ENCODE data around the gene SCN3A.
A peak's percentile ranks its signal among the peaks of the same experiment; 100 is the strongest.

SCN3A gene

GRCh38 chr2:165109915-165110314 is 93.9 kb downstream of the SCN3A start:
- DNase-seq, result no peak

- DNase-seq, result no peak
These were observed 97.9 kb downstream of the SCN3A start for GRCh38 chr2:165105926-165106325.

GRCh38 chr2:165087933-165088901 is 115.6 kb downstream of the SCN3A start:
- no peak for DNase-seq

GRCh38 chr2:165086337-165086736 is 117.5 kb downstream of the SCN3A start:
- no peak for DNase-seq

- no peak for DNase-seq
These were observed 120.5 kb downstream of the SCN3A start for GRCh38 chr2:165083326-165083725.

GRCh38 chr2:165082479-165082878 is 121.4 kb downstream of the SCN3A start:
- DNase-seq, result no peak

GRCh38 chr2:165081276-165081675 is 122.6 kb downstream of the SCN3A start:
- no peak for DNase-seq

- DNase-seq, result no peak
These were observed 124.4 kb downstream of the SCN3A start for GRCh38 chr2:165079432-165079831.

GRCh38 chr2:165078913-165079312 is 124.9 kb downstream of the SCN3A start:
- no peak for DNase-seq

GRCh38 chr2:165074884-165075283 is 129.0 kb downstream of the SCN3A start:
- DNase-seq, result no peak

- no peak for DNase-seq
These were observed 129.5 kb downstream of the SCN3A start for GRCh38 chr2:165074323-165074722.

GRCh38 chr2:165070076-165070475 is 133.8 kb downstream of the SCN3A start:
- no peak for DNase-seq

- no peak for DNase-seq
These were observed 134.7 kb downstream of the SCN3A start for GRCh38 chr2:165069151-165069550.

- DNase-seq, result no peak
These were observed 135.4 kb downstream of the SCN3A start for GRCh38 chr2:165068487-165068757.

- DNase-seq, result peak; percentile 38
These were observed 136.0 kb downstream of the SCN3A start for GRCh38 chr2:165067643-165068486.

- no peak for DNase-seq
These were observed 139.1 kb downstream of the SCN3A start for GRCh38 chr2:165064743-165065142.

- no peak for DNase-seq
These were observed 143.4 kb downstream of the SCN3A start for GRCh38 chr2:165060411-165060810.

- DNase-seq, result no peak
These were observed 145.2 kb downstream of the SCN3A start for GRCh38 chr2:165058476-165059265.

GRCh38 chr2:165057931-165058330 is 145.9 kb downstream of the SCN3A start:
- DNase-seq, result no peak

- no peak for DNase-seq
These were observed 146.5 kb downstream of the SCN3A start for GRCh38 chr2:165057308-165057707.

GRCh38 chr2:165056564-165056963 is 147.3 kb downstream of the SCN3A start:
- no peak for DNase-seq

- DNase-seq, result no peak
These were observed 148.6 kb downstream of the SCN3A start for GRCh38 chr2:165055082-165055851.

Measured in EL (cell line).